Endothelial cell of umbilical vein (primary cell): ENCODE data around the gene TRIM39.

Source experiments
- CTCF ChIP-seq, 2 donors: IDR thresholded peaks; 1 replicate in 1 of 2; 2 replicates in 1 of 2; pipeline ENCODE4 v1.5.1; 2011; ENCODE audit warnings: low read length in 2 of 2, mild to moderate bottlenecking in 2 of 2, moderate library complexity in 2 of 2, control low read depth in 1 of 2, inconsistent platforms in 1 of 2, low read depth in 1 of 2; ENCODE audit not compliant: insufficient read depth in 1 of 2; ENCODE audit errors: extremely low read depth in 1 of 2
- EZH2 ChIP-seq: IDR thresholded peaks from 2 replicates; pipeline ENCODE4 v1.6.1; 2012; ENCODE audit warnings: borderline replicate concordance, low read depth, mild to moderate bottlenecking, moderate library complexity, low read length, inconsistent platforms; ENCODE audit not compliant: severe bottlenecking
- JUN ChIP-seq: IDR thresholded peaks from 2 replicates; pipeline ENCODE4 v1.6.1; 2011; ENCODE audit warnings: borderline replicate concordance, low read depth; ENCODE audit not compliant: insufficient read length, insufficient read depth
- MAX ChIP-seq: IDR thresholded peaks from 2 replicates; pipeline ENCODE4 v1.6.1; 2011; ENCODE audit not compliant: insufficient read depth, insufficient read length
- MYC ChIP-seq: IDR thresholded peaks from one replicate; pipeline ENCODE4 v1.6.1; 2011; ENCODE audit warnings: mild to moderate bottlenecking, low read depth, low read length
- POLR2A ChIP-seq: IDR thresholded peaks from 2 replicates; pipeline ENCODE4 v1.6.1; 2012; ENCODE audit warnings: low read depth, mild to moderate bottlenecking, control low read depth, low read length
- POLR2AphosphoS5 ChIP-seq: IDR thresholded peaks from 2 replicates; pipeline ENCODE4 v1.6.1; 2012; ENCODE audit warnings: low read depth, mild to moderate bottlenecking, control low read depth, low read length, moderate library complexity; ENCODE audit not compliant: insufficient read depth

GRCh38 chr6:30349421-30350177, 22.9 kb downstream of the TRIM39 start:
- TF ChIP-seq CTCF (IDR thresholded peaks at IDR 0.05; ENCODE audit: extremely low read depth in 1 of 2, insufficient read depth in 1 of 2, low read depth in 1 of 2, low read length in 2 of 2): no peak
- no peak for TF ChIP-seq POLR2AphosphoS5
- no peak for TF ChIP-seq MYC
- no peak for TF ChIP-seq POLR2A
- TF ChIP-seq MAX: no peak
- no peak for TF ChIP-seq EZH2
- no peak for TF ChIP-seq JUN
